Colonic mucosa (tissue), 4 donors: ENCODE results near the gene KCNIP4. TPM values are rescaled to one million over a fixed set of nuclear protein-coding genes. Genes with fewer than 3 reads are reported as not detected.
"Not testable (repeated sequence)": the region's sequence is repeated elsewhere in the genome, so short reads cannot be mapped to it uniquely, and the experiment has no call there.

Source experiments
- DNase-seq: peaks from one replicate; pipeline ENCODE4 v3.0.0-alpha.2; 2020
- H3K27ac ChIP-seq: fragments of 200-600 bp; one replicate; pipeline ENCODE4 v1.8.0; 2021
- H3K27me3 ChIP-seq: fragments of 200-600 bp; one replicate; pipeline ENCODE4 v1.8.0; 2021
- H3K36me3 ChIP-seq: fragments of 200-600 bp; one replicate; pipeline ENCODE4 v1.8.0; 2021
- H3K4me1 ChIP-seq: fragments of 200-600 bp; one replicate; pipeline ENCODE4 v1.8.0; 2021; ENCODE audit warnings: mild to moderate bottlenecking
- H3K4me3 ChIP-seq: fragments of 200-600 bp; one replicate; pipeline ENCODE4 v1.8.0; 2021
- H3K9ac ChIP-seq, 2 donors: one replicate each; pipeline ENCODE4 v1.7.0; 2013; ENCODE audit warnings: control low read depth in 2 of 2, low read depth in 2 of 2, low read length in 2 of 2
- H3K9me3 ChIP-seq: fragments of 200-600 bp; one replicate; pipeline ENCODE4 v1.8.0; 2021
- CTCF ChIP-seq: fragments of 200-600 bp; IDR thresholded peaks from one replicate; pipeline ENCODE4 v1.8.0; 2022; ENCODE audit warnings: antibody characterized with exemption, mild to moderate bottlenecking
- intact Hi-C: fragments of 100-400 bp; cut with DNase I; formaldehyde crosslinking; loops from one replicate; pipeline ENCODE4 v1.14.1; 2022
- total RNA-seq, 2 donors: library from RNA; stranded (reverse); fragmentation: NEBNext Ultra II Directional in 1 of 2; extraction: Animal tissue kit (Norgen Biotek cat#: 25700) in 1 of 2; gene quantifications; one replicate each; pipeline ENCODE4 v1.2.1, GENCODE V29; 2021
- donor health status: healthy.
- donor health status: DM: no; HTN: no; CAD: no.
- donor health status: DM: no; HTN: no; CAD: no.

KCNIP4 gene
- total RNA-seq, 2 donors from 2014 or later = 0.67 to 1.2 TPM

GRCh38 chr4:21367567-21367966 lies 581.0 kb downstream of the KCNIP4 start:
- intact Hi-C loops = no loop called here
- no peak for TF ChIP-seq CTCF
- Histone ChIP-seq H3K27ac (no peak overlapping the region), H3K9ac (no peak overlapping the region), H3K27me3 (no peaks in the 10 kb centered on the region), H3K4me3 (no peak overlapping the region), H3K9me3 (no peaks in the 10 kb centered on the region), H3K36me3 (no peaks in the 10 kb centered on the region), H3K4me1 (no peaks in the 10 kb centered on the region)
- no peak for DNase-seq

GRCh38 chr4:21366840-21367239 lies 581.7 kb downstream of the KCNIP4 start:
- intact Hi-C loops = no loop called here
- DNase-seq = no peak
- Histone ChIP-seq H3K9me3 (no peaks in the 10 kb centered on the region), H3K36me3 (no peaks in the 10 kb centered on the region), H3K9ac (no peak overlapping the region), H3K27ac (no peak overlapping the region), H3K27me3 (no peaks in the 10 kb centered on the region), H3K4me3 (no peak overlapping the region), H3K4me1 (no peaks in the 10 kb centered on the region)
- TF ChIP-seq CTCF = no peak

GRCh38 chr4:21366312-21366711 lies 582.3 kb downstream of the KCNIP4 start:
- intact Hi-C loops = no loop called here
- Histone ChIP-seq H3K9ac (no peak overlapping the region), H3K36me3 (no peaks in the 10 kb centered on the region), H3K4me3 (no peak overlapping the region), H3K27ac (no peak overlapping the region), H3K4me1 (no peaks in the 10 kb centered on the region), H3K9me3 (no peaks in the 10 kb centered on the region), H3K27me3 (no peaks in the 10 kb centered on the region)
- no peak for TF ChIP-seq CTCF
- DNase-seq = no peak

- intact Hi-C loops = no loop called here
Observed at GRCh38 chr4:21363701-21364100, 584.9 kb downstream of the KCNIP4 start.

GRCh38 chr4:21352354-21352753 lies 596.2 kb downstream of the KCNIP4 start:
- DNase-seq, H3K9me3 ChIP-seq, H3K4me1 ChIP-seq, H3K9ac ChIP-seq, intact Hi-C loops, H3K36me3 ChIP-seq, H3K27me3 ChIP-seq, H3K27ac ChIP-seq, H3K4me3 ChIP-seq: not testable (repeated sequence)

More at GRCh38 chr4:21363701-21364100, 584.9 kb downstream of the KCNIP4 start:
- no peak overlapping the region for H3K27ac ChIP-seq
- no peak overlapping the region for H3K9ac ChIP-seq
- no peaks in the 10 kb centered on the region for H3K36me3 ChIP-seq
- TF ChIP-seq CTCF = no peak
- DNase-seq = no peak
- H3K4me1 ChIP-seq = no peaks in the 10 kb centered on the region
- H3K9me3 ChIP-seq = no peaks in the 10 kb centered on the region
- no peak overlapping the region for H3K4me3 ChIP-seq
- no peaks in the 10 kb centered on the region for H3K27me3 ChIP-seq

GRCh38 chr4:21347142-21347541 lies 601.4 kb downstream of the KCNIP4 start:
- Histone ChIP-seq H3K27me3 (no peaks in the 10 kb centered on the region), H3K4me3 (no peak overlapping the region), H3K9ac (no peak overlapping the region), H3K4me1 (no peaks in the 10 kb centered on the region), H3K9me3 (no peaks in the 10 kb centered on the region), H3K36me3 (no peaks in the 10 kb centered on the region), H3K27ac (no peak overlapping the region)
- DNase-seq = no peak
- TF ChIP-seq CTCF = no peak
- intact Hi-C loops = no loop called here
